ENCODE results near the gene TLR4.

The TLR4 gene

GRCh38 chr9:117725426-117725887 lies 21.3 kb downstream of the TLR4 start:
- no peak overlapping the region for H3K4me3 ChIP-seq (replicated peaks; ENCODE audit: low read depth, low read length)
- TF ChIP-seq CTCF (IDR thresholded peaks at IDR 0.05; ENCODE audit: low read depth, low read length, missing control alignments): no peak
- DNase-seq (ENCODE audit: extremely low read depth, low read depth): no peak

- H3K4me3 ChIP-seq (replicated peaks; ENCODE audit: low read depth, low read length): no peak overlapping the region
- no peak for DNase-seq (ENCODE audit: extremely low read depth, low read depth)
- no peak for TF ChIP-seq CTCF (IDR thresholded peaks at IDR 0.05; ENCODE audit: low read depth, low read length, missing control alignments)
Measured at GRCh38 chr9:117729375-117729774, 25.2 kb downstream of the TLR4 start.

- no peak overlapping the region for H3K4me3 ChIP-seq (replicated peaks; ENCODE audit: low read depth, low read length)
- DNase-seq (ENCODE audit: extremely low read depth, low read depth): no peak
- no peak for TF ChIP-seq CTCF (IDR thresholded peaks at IDR 0.05; ENCODE audit: low read depth, low read length, missing control alignments)
Measured at GRCh38 chr9:117732494-117732893, 28.3 kb downstream of the TLR4 start.

- no peak for DNase-seq (ENCODE audit: extremely low read depth, low read depth)
- TF ChIP-seq CTCF (IDR thresholded peaks at IDR 0.05; ENCODE audit: low read depth, low read length, missing control alignments): no peak
- H3K4me3 ChIP-seq (replicated peaks; ENCODE audit: low read depth, low read length): no peak overlapping the region
Measured at GRCh38 chr9:117733465-117733864, 29.3 kb downstream of the TLR4 start.

GRCh38 chr9:117734082-117734481 lies 29.9 kb downstream of the TLR4 start:
- no peak overlapping the region for H3K4me3 ChIP-seq (replicated peaks; ENCODE audit: low read depth, low read length)
- no peak for DNase-seq (ENCODE audit: extremely low read depth, low read depth)

GRCh38 chr9:117734523-117735314 lies 30.5 kb downstream of the TLR4 start:
- TF ChIP-seq CTCF (IDR thresholded peaks at IDR 0.05; ENCODE audit: low read depth, low read length, missing control alignments): no peak
- H3K4me3 ChIP-seq (replicated peaks; ENCODE audit: low read depth, low read length): no peak overlapping the region
- DNase-seq (ENCODE audit: extremely low read depth, low read depth): no peak

More at GRCh38 chr9:117734082-117734481, 29.9 kb downstream of the TLR4 start:
- no peak for TF ChIP-seq CTCF (IDR thresholded peaks at IDR 0.05; ENCODE audit: low read depth, low read length, missing control alignments)
